Left lung (tissue), 10 donors: ENCODE data around the gene ARHGEF12. TPM values are rescaled to one million over a fixed set of nuclear protein-coding genes. Genes with fewer than 3 reads are reported as not detected.

ENCODE experiments used
- ATAC-seq: fragments of 200-7000 bp; cut with Tn5 transposase; one replicate; pipeline ENCODE4 v1.9.1; 2020; ENCODE audit warnings: moderate library complexity
- DNase-seq, 4 donors: peaks; one replicate each; pipeline ENCODE4 v3.0.0-alpha.2; 2013 to 2020
- H3K27ac ChIP-seq, 2 donors: fragments of 200-600 bp; sonication (generic) in 1 of 2; one replicate each; pipeline versions ENCODE4 v1.5.0 to v1.8.0; 2020 to 2021
- H3K27me3 ChIP-seq, 2 donors: fragments of 200-600 bp; sonication (generic) in 1 of 2; one replicate each; pipeline versions ENCODE4 v1.5.0 to v1.8.0; 2020 to 2021
- H3K36me3 ChIP-seq, 2 donors: fragments of 200-600 bp; sonication (generic) in 1 of 2; one replicate each; pipeline versions ENCODE4 v1.5.0 to v1.8.0; 2020 to 2021
- H3K4me1 ChIP-seq, 2 donors: fragments of 200-600 bp; one replicate each; pipeline ENCODE4 v1.8.0; 2021
- H3K4me3 ChIP-seq, 2 donors: fragments of 200-600 bp; sonication (generic) in 1 of 2; one replicate each; pipeline versions ENCODE4 v1.5.0 to v1.8.0; 2020 to 2021; ENCODE audit warnings: mild to moderate bottlenecking in 1 of 2
- H3K9me3 ChIP-seq, 2 donors: fragments of 200-600 bp; sonication (generic) in 1 of 2; one replicate each; pipeline versions ENCODE4 v1.5.0 to v1.8.0; 2020 to 2021
- CTCF ChIP-seq, 2 donors: fragments of 200-600 bp; sonication (generic) in 1 of 2; IDR thresholded peaks; one replicate each; pipeline versions ENCODE4 v1.5.0 to v1.8.0; 2021; ENCODE audit warnings: antibody characterized with exemption in 2 of 2
- intact Hi-C, 2 donors: fragments of 100-400 bp; cut with DNase I; formaldehyde crosslinking; loops; one replicate each; pipeline versions ENCODE4 v1.11.2 to v1.14.2; 2022
- polyA plus RNA-seq, 6 donors: library from polyadenylated mRNA; unstranded; fragments of 120-200 nt; gene quantifications; one replicate each; pipeline ENCODE4 v1.2.1, GENCODE V29; 2013; ENCODE audit not compliant: insufficient read length in 6 of 6
- total RNA-seq, 2 donors: library from RNA; stranded (reverse); fragmentation: NEBNext Ultra II Directional; extraction: Animal tissue kit (Norgen Biotek cat#: 25700); gene quantifications; one replicate each; pipeline ENCODE4 v1.2.1, GENCODE V29; 2021
- donor health status: DM: no; HTN: yes; CAD: no.
- donor health status: DM: no; HTN: no; CAD: no.

The ARHGEF12 gene
- total and polyA plus RNA-seq, 8 donors = 91.4 to 109 (median 99.6) TPM

GRCh38 chr11:120343429-120343828 is 7.2 kb downstream of the ARHGEF12 start:
- DNase-seq (no peak), ATAC-seq (peak; percentile 7)
- H3K4me1 ChIP-seq = peaks cover 39 to 57% of the 10 kb centered on the region in 2 donors
- no peaks in the 10 kb centered on the region for H3K9me3 ChIP-seq
- H3K27me3 ChIP-seq = peaks cover 0 to 86% of the 10 kb centered on the region in 2 donors
- H3K36me3 ChIP-seq = no peaks in the 10 kb centered on the region
- no peak for TF ChIP-seq CTCF (IDR thresholded peaks at IDR 0.05)
- intact Hi-C loops = no loop called here
- H3K4me3 ChIP-seq = no peak overlapping the region
- peak overlapping the region in 1 of 2 donors; percentile 2 for H3K27ac ChIP-seq

GRCh38 chr11:120344302-120345004 is 8.2 kb downstream of the ARHGEF12 start:
- H3K4me1 ChIP-seq = peaks cover 34 to 56% of the 10 kb centered on the region in 2 donors
- peak; percentile 57 for ATAC-seq

GRCh38 chr11:120346233-120346632 is 10.0 kb downstream of the ARHGEF12 start:
- intact Hi-C loops = no loop called here
- Histone ChIP-seq H3K9me3 (no peaks in the 10 kb centered on the region), H3K27me3 (peaks cover 0 to 78% of the 10 kb centered on the region in 2 donors), H3K27ac (no peak overlapping the region), H3K36me3 (no peaks in the 10 kb centered on the region), H3K4me3 (no peak overlapping the region), H3K4me1 (peaks cover 29 to 43% of the 10 kb centered on the region in 2 donors)
- DNase-seq (no peak), ATAC-seq (no peak)
- TF ChIP-seq CTCF (IDR thresholded peaks at IDR 0.05) = no peak

More at GRCh38 chr11:120344302-120345004, 8.2 kb downstream of the ARHGEF12 start:
- Histone ChIP-seq H3K27me3 (peaks cover 0 to 86% of the 10 kb centered on the region in 2 donors), H3K4me3 (no peak overlapping the region), H3K27ac (peak overlapping the region in 1 of 2 donors; percentile 17), H3K9me3 (no peaks in the 10 kb centered on the region), H3K36me3 (no peaks in the 10 kb centered on the region)
- DNase-seq = no peak
- TF ChIP-seq CTCF (IDR thresholded peaks at IDR 0.05) = no peak
- intact Hi-C loops = no loop called here

GRCh38 chr11:120350637-120351036 is 14.4 kb downstream of the ARHGEF12 start:
- no peak for DNase-seq
- Histone ChIP-seq H3K27ac (no peak overlapping the region), H3K4me1 (peaks cover 8 to 13% of the 10 kb centered on the region in 2 donors), H3K4me3 (no peak overlapping the region), H3K9me3 (no peaks in the 10 kb centered on the region), H3K27me3 (peaks cover 0 to 81% of the 10 kb centered on the region in 2 donors), H3K36me3 (no peaks in the 10 kb centered on the region)
- intact Hi-C loops = no loop called here
- ATAC-seq = no peak
- no peak for TF ChIP-seq CTCF (IDR thresholded peaks at IDR 0.05)

- TF ChIP-seq CTCF (IDR thresholded peaks at IDR 0.05) = no peak
- no peaks in the 10 kb centered on the region for H3K36me3 ChIP-seq
- no peaks in the 10 kb centered on the region for H3K9me3 ChIP-seq
- no peak for DNase-seq
- H3K27ac ChIP-seq = no peak overlapping the region
- ATAC-seq = no peak
- H3K27me3 ChIP-seq = peaks cover 0 to 84% of the 10 kb centered on the region in 2 donors
- peaks cover 6 to 13% of the 10 kb centered on the region in 2 donors for H3K4me1 ChIP-seq
- no peak overlapping the region for H3K4me3 ChIP-seq
- intact Hi-C loops = no loop called here
Observed at GRCh38 chr11:120352405-120352804, 16.2 kb downstream of the ARHGEF12 start.
